ENCODE data around the gene SYNGAP1.
"Not testable (repeated sequence)": the region's sequence is repeated elsewhere in the genome, so short reads cannot be mapped to it uniquely, and the experiment has no call there.

Gene SYNGAP1

DNA sequence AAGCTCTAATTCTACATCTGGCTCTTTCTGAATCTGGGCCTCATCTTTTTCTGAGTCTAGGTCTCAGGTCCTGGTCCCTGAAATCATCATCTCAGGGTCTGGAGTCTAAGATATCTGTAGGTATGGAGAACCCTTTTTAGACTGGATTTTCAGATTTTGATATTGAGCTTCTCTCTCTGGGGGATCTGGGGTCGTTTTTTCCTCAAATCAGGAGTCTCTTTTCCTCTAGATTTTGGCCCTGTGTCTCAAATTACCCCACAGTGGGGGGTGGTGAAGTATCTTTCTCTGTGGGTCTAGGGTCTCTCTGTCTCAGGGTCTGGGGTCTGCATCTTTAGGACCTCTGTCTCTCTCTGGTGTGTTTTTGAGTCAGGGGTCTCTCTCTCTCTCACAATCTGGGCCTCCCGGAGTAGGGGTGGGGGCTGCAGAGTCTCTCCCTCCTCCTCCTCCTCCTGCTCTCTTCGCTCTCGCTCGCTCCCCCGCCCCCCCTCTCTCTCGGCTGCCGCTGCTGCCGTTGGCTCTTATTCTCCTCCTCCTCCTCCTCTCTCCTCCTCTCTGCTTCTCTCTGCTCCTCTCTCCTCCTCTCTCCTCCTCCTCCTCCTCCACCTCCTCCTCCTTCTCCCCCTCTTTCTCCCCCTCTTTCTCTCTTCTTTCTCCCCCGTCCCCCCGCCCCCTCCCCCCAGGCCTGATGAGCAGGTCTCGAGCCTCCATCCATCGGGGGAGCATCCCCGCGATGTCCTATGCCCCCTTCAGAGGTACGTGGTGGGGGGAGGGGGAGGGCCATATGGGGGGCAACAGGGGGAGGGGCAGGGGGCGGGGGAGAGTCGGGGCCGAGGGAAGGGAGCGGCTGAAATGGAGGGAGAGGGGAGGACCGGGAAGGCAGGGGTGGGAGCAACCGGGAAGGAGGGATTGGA lies at the start of gene SYNGAP1:
SYNGAP1 (plus strand) TSS at position 486 of the 911 bp plus-strand sequence; CDS start at position 686, 200 bp downstream.
- TF ChIP-seq, protein P1, sequence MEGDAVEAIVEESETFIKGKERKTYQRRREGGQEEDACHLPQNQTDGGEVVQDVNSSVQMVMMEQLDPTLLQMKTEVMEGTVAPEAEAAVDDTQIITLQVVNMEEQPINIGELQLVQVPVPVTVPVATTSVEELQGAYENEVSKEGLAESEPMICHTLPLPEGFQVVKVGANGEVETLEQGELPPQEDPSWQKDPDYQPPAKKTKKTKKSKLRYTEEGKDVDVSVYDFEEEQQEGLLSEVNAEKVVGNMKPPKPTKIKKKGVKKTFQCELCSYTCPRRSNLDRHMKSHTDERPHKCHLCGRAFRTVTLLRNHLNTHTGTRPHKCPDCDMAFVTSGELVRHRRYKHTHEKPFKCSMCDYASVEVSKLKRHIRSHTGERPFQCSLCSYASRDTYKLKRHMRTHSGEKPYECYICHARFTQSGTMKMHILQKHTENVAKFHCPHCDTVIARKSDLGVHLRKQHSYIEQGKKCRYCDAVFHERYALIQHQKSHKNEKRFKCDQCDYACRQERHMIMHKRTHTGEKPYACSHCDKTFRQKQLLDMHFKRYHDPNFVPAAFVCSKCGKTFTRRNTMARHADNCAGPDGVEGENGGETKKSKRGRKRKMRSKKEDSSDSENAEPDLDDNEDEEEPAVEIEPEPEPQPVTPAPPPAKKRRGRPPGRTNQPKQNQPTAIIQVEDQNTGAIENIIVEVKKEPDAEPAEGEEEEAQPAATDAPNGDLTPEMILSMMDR (IDR thresholded peaks at IDR 0.05; ENCODE audit: extremely low read depth, insufficient read depth, missing control alignments), result no peak
- in situ Hi-C loops (cut with MboI; ENCODE audit: low pct_unique_long_range_greater_than_20kb, low sequenced_read_pairs, unreplicated experiment), result no loop called here
- DNase-seq (ENCODE audit: low spot score), result no peak

DNA sequence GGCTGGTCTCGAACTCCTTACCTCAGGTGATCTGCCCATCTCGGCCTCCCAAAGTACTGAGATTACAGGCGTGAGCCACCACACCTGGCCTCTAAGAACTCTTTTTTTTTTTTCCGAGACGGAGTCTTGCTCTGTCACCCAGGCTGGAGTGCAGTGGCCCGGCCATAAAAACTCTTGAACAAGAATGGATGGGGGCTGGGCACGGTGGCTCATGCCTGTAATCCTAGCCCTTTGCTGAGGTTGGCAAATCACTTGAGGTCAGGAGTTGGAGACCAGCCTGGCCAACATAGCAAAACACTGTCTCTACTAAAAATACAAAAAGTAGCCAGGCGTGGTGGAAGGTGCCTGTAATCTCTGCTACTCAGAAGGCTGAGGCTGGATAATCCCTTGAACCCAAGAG lies 48.0 kb upstream of the SYNGAP1 start:
- DNase-seq (ENCODE audit: low spot score); in situ Hi-C loops (cut with MboI; ENCODE audit: low pct_unique_long_range_greater_than_20kb, low sequenced_read_pairs, unreplicated experiment): not testable (repeated sequence)

DNA sequence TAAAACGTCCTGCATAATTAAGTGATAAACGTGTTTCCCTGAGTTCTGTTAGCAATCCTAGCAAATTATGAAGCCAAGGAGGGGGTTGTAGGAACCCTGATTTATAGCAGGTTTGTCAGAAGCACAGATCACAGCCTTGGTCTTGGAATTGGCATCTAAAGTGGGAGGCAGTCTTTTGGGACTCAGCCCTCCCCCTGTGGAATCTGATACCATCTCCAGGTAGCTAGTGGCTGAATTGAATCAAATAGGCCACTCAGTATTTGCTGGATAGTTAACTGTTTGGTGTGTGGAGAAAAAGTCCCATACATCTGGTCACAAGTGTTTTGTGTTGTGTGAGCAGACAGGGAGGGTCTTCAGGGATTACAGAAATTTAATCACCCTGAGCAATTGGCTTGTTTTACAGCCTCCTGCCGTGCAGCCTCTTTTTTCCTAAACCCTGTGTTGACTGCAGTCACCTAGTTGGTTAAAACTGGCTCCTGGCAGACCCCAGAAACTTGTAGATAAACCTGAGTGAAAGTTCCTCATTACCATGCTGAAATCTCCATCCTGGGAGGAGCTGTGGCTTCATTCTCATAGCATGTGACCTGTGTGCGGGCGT lies 47.2 kb upstream of the SYNGAP1 start:
- in situ Hi-C loops (cut with MboI; ENCODE audit: low pct_unique_long_range_greater_than_20kb, low sequenced_read_pairs, unreplicated experiment), result no loop called here
- TF ChIP-seq, protein P1 (IDR thresholded peaks at IDR 0.05; ENCODE audit: extremely low read depth, insufficient read depth, missing control alignments), result no peak
- no peak for DNase-seq (ENCODE audit: low spot score)

DNA sequence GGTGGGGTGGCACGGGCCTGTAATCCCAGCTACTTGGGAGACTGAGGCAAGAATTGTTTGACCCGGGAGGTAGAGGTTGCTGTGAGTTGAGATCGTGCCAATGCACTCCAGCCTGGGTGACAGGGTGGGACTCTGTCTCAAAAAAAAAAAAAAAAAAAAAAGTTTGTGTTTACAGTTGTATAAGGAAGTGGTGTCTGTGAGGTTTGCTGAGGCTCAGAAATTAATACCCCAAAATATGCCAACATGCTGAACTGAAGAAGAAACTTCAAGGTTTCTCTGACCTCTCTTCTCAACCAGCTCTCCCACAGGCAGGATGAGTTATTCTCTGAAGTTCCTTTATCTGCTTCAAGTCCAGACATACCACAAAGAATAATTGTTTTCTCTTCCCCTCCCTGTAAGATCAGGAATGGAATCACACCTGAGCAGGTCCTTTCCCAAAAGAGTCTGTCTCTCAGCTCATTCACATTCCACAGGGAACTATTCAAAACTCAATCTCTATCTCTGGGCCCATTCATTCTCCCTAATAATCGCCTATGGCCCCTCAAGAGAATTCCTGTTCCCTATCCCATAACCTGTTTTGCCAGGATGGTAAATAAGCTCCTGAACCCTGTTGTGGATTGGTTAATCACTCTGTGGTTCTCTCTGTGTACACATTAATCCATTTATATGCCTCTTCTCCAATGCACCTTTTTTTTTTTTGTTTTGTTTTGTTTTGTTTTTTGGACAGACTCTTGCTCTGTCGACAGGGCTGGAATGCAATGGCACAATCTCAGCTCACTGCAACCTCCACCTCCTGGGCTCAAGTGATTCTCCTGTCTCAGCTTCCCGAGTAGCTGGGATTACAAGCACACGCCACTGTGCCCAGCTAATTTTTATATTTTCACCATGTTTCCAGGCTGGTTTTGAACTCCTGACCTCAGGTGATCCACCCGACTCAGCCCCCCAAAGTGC lies 45.6 kb upstream of the SYNGAP1 start:
- in situ Hi-C loops (cut with MboI; ENCODE audit: low pct_unique_long_range_greater_than_20kb, low sequenced_read_pairs, unreplicated experiment), result no loop called here
- DNase-seq (ENCODE audit: low spot score), result no peak
- TF ChIP-seq, protein P1 (IDR thresholded peaks at IDR 0.05; ENCODE audit: extremely low read depth, insufficient read depth, missing control alignments), result no peak

DNA sequence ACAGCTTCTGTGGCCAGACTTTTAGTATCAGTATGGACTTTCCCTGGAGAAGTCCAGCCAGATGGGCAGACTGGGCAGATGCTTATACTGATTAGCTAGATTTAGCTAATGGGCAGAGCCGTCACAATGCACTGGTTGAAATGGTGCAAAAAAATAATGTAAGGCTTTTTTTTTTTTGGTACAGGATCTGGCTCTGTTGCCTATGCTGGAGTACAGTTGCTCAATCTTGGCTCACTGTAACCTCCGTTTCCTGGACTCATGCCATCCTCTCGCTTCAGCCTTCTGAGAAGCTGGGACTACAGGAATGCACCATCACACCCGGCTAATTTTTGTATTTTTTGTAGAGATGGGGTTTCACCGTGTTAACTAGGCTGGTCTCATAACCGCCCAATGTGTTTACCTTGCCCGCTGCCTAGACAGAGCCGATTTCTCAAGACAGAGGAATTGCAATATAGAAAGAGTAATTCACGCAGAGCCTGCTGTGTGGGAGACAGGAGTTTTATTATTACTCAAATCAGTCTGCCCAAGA lies 44.7 kb upstream of the SYNGAP1 start:
- DNase-seq (ENCODE audit: low spot score), result no peak
- in situ Hi-C loops (cut with MboI; ENCODE audit: low pct_unique_long_range_greater_than_20kb, low sequenced_read_pairs, unreplicated experiment), result no loop called here
- TF ChIP-seq, protein P1 (IDR thresholded peaks at IDR 0.05; ENCODE audit: extremely low read depth, insufficient read depth, missing control alignments), result no peak

DNA sequence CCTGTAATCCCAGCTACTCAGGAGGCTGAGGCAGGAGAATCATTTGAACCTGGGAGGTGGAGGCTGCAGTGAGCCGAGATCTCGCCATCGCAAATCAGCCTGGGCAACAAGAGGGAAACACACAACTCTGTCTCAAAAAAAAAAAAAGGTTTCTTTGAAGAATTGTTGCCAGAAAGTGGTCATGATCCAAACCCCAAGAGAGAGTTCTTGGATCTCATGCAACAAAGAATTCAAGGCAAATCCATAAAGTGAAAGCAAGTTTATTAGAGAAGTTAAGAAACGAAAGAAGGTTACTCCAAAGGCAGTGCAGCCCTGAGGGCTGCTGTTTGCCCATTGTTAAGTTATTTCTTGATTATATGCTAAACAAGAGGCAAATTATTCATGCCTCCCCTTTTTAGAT lies 42.7 kb upstream of the SYNGAP1 start:
- no peak for DNase-seq (ENCODE audit: low spot score)
- TF ChIP-seq, protein P1 (IDR thresholded peaks at IDR 0.05; ENCODE audit: extremely low read depth, insufficient read depth, missing control alignments), result no peak
- in situ Hi-C loops (cut with MboI; ENCODE audit: low pct_unique_long_range_greater_than_20kb, low sequenced_read_pairs, unreplicated experiment), result no loop called here

DNA sequence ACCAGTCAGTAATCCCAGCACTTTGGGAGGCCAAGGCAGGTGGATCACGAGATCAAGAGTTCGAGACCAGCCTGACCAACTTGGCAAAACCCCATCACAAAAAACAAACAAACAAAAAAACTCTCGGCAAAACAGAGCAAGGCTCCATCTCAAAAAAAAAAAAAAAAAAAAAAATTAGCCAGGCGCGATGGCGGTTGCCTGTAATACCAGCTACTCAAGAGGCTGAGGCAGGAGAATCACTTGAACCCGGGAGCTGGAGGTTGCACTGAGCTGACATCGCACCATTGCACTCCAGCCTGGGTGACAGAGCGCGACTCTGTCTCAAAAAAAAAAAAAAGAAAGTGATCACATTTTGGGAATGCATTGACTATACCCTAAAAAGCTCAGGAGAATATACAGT lies 40.7 kb upstream of the SYNGAP1 start:
- in situ Hi-C loops (cut with MboI; ENCODE audit: low pct_unique_long_range_greater_than_20kb, low sequenced_read_pairs, unreplicated experiment); DNase-seq (ENCODE audit: low spot score): not testable (repeated sequence)

Data from GM13977 (cell line).